Ovary (tissue), 9 donors: ENCODE results near the gene DYNC2LI1. TPM values are rescaled to one million over a fixed set of nuclear protein-coding genes. Genes with fewer than 3 reads are reported as not detected.

Source experiments
- DNase-seq, 5 donors: peaks; one replicate each; pipeline ENCODE4 v3.0.0-alpha.2; 2019 to 2020
- H3K27ac ChIP-seq, 2 donors: fragments of 200-600 bp; one replicate each; pipeline versions ENCODE4 v1.5.1 to v1.8.0; 2019 to 2022
- H3K27me3 ChIP-seq: fragments of 200-600 bp; one replicate; pipeline ENCODE4 v1.8.0; 2022
- H3K36me3 ChIP-seq: fragments of 200-600 bp; sonication (generic); one replicate; pipeline ENCODE4 v1.5.1; 2019
- H3K4me1 ChIP-seq: one replicate; pipeline ENCODE4 v1.8.1; 2013; ENCODE audit warnings: mild to moderate bottlenecking, moderate library complexity; ENCODE audit not compliant: insufficient read depth
- H3K4me3 ChIP-seq: fragments of 200-600 bp; sonication (generic); one replicate; pipeline ENCODE4 v1.5.1; 2017
- H3K9me3 ChIP-seq, 2 donors: fragments of 200-600 bp in 1 of 2; sonication (generic) in 1 of 2; one replicate each; pipeline versions ENCODE4 v1.5.1 to v1.8.1; 2013 to 2019; ENCODE audit warnings: mild to moderate bottlenecking in 1 of 2, moderate library complexity in 1 of 2
- EP300 ChIP-seq: sonication (generic); formaldehyde crosslinking; IDR thresholded peaks from one replicate; pipeline ENCODE4 v1.6.1; 2017; ENCODE audit warnings: antibody characterized with exemption
- POLR2A ChIP-seq: fragments of 450-650 bp; IDR thresholded peaks from one replicate; pipeline ENCODE4 v1.6.1; 2017; ENCODE audit warnings: antibody characterized with exemption, mild to moderate bottlenecking, moderate library complexity
- WGBS, 3 donors: extraction: QIAGEN DNeasy Blood & Tissue Kit in 1 of 3; methylation state at CpG; one replicate each; pipeline versions ENCODE4 v1.1.5 to v1.1.7; 2013 to 2017; 5-methylcytosine and 5-hydroxymethylcytosine counted together
- intact Hi-C, 4 donors: fragments of 100-400 bp; cut with DNase I; formaldehyde crosslinking; loops; one replicate each; pipeline versions ENCODE4 v1.11.0 to v1.15.1; 2022 to 2023
- polyA plus RNA-seq, 2 donors: library from polyadenylated mRNA; stranded (reverse); fragments of 200-250 nt in 1 of 2; fragments of 350-450 nt in 1 of 2; fragmentation: Illumina TruSeq in 1 of 2; extraction: RNeasy Lipid Tissue Mini Kit (QIAGEN cat#74804) in 1 of 2; gene quantifications; one replicate each; pipeline ENCODE4 v1.2.3, GENCODE V29; 2013 to 2014
- total RNA-seq, 7 donors: library from RNA; depleted of rRNA in 2 of 7; stranded (reverse); fragments of >200 nt in 2 of 7; fragmentation: NEBNext Ultra II Directional in 3 of 7; extraction: Animal tissue kit (Norgen Biotek cat#: 25700) in 3 of 7; gene quantifications; one replicate each; pipeline versions ENCODE4 v1.1.0 to v1.2.4, GENCODE V29; 2016 to 2023
- TF ChIP-seq, protein P1 (sequence below), 3 donors: fragments of 450-650 bp in 2 of 3; fragments of 200-600 bp in 1 of 3; IDR thresholded peaks; one replicate each; pipeline versions ENCODE4 v1.5.1 to v1.8.0; 2016 to 2022; ENCODE audit warnings: antibody characterized with exemption in 3 of 3, mild to moderate bottlenecking in 1 of 3
- donor health status: DM: no; HTN: no; CAD: no; lungs with moderate emphysema.
- donor health status: DM: no; HTN: no; CAD: no.
- donor health status: Bipolar disorder and iron deficiency.
- donor health status: DM: yes; HTN: yes; CAD: no.
- donor health status: DM: no; HTN: no; CAD: no.
- donor health status: DM: yes; HTN: yes; CAD: no.

Gene DYNC2LI1
- total and polyA plus RNA-seq, 9 donors, result 18.1 to 54.3 (median 31.6) TPM

- Histone ChIP-seq H3K9me3 (no peaks in the 10 kb centered on the region), H3K27me3 (no peaks in the 10 kb centered on the region), H3K4me3 (no peak overlapping the region), H3K27ac (no peak overlapping the region), H3K36me3 (no peaks in the 10 kb centered on the region), H3K4me1 (no peaks in the 10 kb centered on the region)
- TF ChIP-seq, protein P1, sequence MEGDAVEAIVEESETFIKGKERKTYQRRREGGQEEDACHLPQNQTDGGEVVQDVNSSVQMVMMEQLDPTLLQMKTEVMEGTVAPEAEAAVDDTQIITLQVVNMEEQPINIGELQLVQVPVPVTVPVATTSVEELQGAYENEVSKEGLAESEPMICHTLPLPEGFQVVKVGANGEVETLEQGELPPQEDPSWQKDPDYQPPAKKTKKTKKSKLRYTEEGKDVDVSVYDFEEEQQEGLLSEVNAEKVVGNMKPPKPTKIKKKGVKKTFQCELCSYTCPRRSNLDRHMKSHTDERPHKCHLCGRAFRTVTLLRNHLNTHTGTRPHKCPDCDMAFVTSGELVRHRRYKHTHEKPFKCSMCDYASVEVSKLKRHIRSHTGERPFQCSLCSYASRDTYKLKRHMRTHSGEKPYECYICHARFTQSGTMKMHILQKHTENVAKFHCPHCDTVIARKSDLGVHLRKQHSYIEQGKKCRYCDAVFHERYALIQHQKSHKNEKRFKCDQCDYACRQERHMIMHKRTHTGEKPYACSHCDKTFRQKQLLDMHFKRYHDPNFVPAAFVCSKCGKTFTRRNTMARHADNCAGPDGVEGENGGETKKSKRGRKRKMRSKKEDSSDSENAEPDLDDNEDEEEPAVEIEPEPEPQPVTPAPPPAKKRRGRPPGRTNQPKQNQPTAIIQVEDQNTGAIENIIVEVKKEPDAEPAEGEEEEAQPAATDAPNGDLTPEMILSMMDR (IDR thresholded peaks at IDR 0.05), result no peak
- TF ChIP-seq EP300 (no peak), POLR2A (no peak)
- intact Hi-C loops, result no loop called here
- WGBS, 3 donors, result 88 to 95% (median 93%) methylated on average over 2 of the region's 2 CpGs
- DNase-seq, result no peak
These were observed 32.8 kb downstream of the DYNC2LI1 start for GRCh38 chr2:43806719-43807031.

GRCh38 chr2:43810452-43810851 lies 36.6 kb downstream of the DYNC2LI1 start:
- intact Hi-C loops, result no loop called here
- H3K27ac ChIP-seq, result no peak overlapping the region
- no peaks in the 10 kb centered on the region for H3K4me1 ChIP-seq
- 35 to 53% (median 48%) methylated on average over 2 of the region's 2 CpGs for WGBS, 3 donors
- TF ChIP-seq, protein P1 (IDR thresholded peaks at IDR 0.05), result no peak
- TF ChIP-seq EP300, result no peak
- no peak for TF ChIP-seq POLR2A
- H3K9me3 ChIP-seq, result no peaks in the 10 kb centered on the region
- DNase-seq, result no peak
- no peaks in the 10 kb centered on the region for H3K36me3 ChIP-seq
- H3K4me3 ChIP-seq, result no peak overlapping the region
- no peaks in the 10 kb centered on the region for H3K27me3 ChIP-seq

GRCh38 chr2:43810888-43811287 lies 37.0 kb downstream of the DYNC2LI1 start:
- TF ChIP-seq EP300, result no peak
- TF ChIP-seq, protein P1 (IDR thresholded peaks at IDR 0.05), result no peak
- H3K4me1 ChIP-seq, result no peaks in the 10 kb centered on the region
- H3K9me3 ChIP-seq, result no peaks in the 10 kb centered on the region
- intact Hi-C loops, result no loop called here
- no peak for DNase-seq
- H3K4me3 ChIP-seq, result no peak overlapping the region
- no peaks in the 10 kb centered on the region for H3K36me3 ChIP-seq
- H3K27ac ChIP-seq, result no peak overlapping the region
- no peaks in the 10 kb centered on the region for H3K27me3 ChIP-seq
- WGBS, 3 donors, result 59 to 64% (median 59%) methylated on average over 1 of the region's 1 CpG

GRCh38 chr2:43812006-43812405 lies 38.2 kb downstream of the DYNC2LI1 start:
- H3K27me3 ChIP-seq, result no peaks in the 10 kb centered on the region
- WGBS, 3 donors, result 70 to 87% (median 86%) methylated on average over 2 of the region's 2 CpGs
- no peaks in the 10 kb centered on the region for H3K9me3 ChIP-seq
- H3K4me3 ChIP-seq, result no peak overlapping the region
- DNase-seq, result no peak
- H3K36me3 ChIP-seq, result no peaks in the 10 kb centered on the region
- intact Hi-C loops, result no loop called here
- no peak for TF ChIP-seq EP300
- no peak for TF ChIP-seq POLR2A
- TF ChIP-seq, protein P1 (IDR thresholded peaks at IDR 0.05), result no peak
- no peaks in the 10 kb centered on the region for H3K4me1 ChIP-seq
- H3K27ac ChIP-seq, result no peak overlapping the region

DNA sequence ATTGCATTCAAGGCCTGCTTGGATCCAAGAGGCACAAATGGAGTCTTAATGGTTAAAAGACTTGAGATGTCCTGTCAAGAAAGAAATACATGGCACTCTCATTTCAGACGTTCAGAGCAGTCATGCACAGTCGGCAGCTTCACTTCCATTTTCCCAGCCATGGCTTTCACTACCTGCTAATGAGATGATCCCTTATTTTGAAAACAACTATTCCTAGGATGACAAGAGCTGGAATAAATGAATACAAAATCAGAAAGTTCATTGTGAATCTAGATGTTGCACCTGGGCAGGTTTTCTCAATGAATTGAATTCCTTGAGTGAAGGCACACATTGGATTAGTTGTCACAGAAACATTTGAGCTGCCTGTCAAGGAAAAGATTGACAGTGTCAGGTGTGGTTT lies 39.1 kb downstream of the DYNC2LI1 start:
- Histone ChIP-seq H3K36me3 (no peaks in the 10 kb centered on the region), H3K27me3 (no peaks in the 10 kb centered on the region), H3K4me3 (no peak overlapping the region), H3K4me1 (no peaks in the 10 kb centered on the region), H3K27ac (no peak overlapping the region), H3K9me3 (no peaks in the 10 kb centered on the region)
- TF ChIP-seq EP300, result no peak
- TF ChIP-seq, protein P1 (IDR thresholded peaks at IDR 0.05), result no peak
- no peak for TF ChIP-seq POLR2A
- no peak for DNase-seq
- 52 to 62% (median 59%) methylated on average over 2 of the region's 2 CpGs for WGBS, 3 donors
- intact Hi-C loops, result no loop called here
